ENCODE measurements around the gene PSD.

Gene PSD

DNA sequence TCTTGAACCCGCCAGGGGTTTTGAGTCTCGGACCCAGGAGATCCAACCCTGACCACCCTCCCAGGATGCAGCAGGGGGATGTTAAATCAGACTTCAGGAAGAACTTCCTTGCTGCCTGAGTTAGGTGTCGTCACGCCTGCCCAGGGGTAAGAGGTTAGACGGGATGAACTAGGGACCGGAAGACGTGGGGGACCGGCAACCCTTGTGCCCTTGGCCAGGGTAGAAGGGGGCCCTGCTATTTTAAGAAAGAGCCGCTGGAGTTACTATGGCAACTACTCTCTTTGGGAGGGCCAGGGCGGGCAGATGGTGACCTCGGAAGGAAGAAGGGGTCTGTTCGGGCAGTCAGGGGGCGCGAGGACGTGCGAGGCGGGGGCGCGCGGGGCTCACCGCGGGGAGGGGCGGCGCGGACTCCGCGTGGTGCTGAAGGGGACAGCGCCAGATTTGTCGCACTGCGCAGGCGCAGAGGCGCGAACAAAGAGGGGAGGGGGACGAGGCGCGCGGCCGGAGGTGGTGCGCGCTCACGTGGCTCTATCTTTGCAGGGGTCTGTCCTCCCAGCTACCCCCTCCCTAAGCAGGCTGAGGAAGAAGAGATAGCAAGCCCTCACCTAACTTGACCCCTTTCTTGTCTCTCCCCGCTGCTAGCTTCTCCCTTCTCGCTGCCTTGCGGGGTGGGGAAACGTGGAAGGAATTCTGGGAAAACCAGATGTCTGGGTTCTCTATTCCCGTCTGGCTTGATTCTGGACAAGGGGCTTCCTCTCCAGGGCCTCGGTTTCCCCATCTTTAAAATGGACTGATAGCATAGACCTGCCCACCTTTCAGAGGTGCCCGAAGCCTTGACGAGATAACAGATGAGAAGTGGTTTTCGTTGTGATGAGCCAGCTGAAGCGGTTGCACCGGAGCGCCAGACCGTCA is 940 bp upstream of the PSD start:
- peak; percentile 85 for DNase-seq

DNA sequence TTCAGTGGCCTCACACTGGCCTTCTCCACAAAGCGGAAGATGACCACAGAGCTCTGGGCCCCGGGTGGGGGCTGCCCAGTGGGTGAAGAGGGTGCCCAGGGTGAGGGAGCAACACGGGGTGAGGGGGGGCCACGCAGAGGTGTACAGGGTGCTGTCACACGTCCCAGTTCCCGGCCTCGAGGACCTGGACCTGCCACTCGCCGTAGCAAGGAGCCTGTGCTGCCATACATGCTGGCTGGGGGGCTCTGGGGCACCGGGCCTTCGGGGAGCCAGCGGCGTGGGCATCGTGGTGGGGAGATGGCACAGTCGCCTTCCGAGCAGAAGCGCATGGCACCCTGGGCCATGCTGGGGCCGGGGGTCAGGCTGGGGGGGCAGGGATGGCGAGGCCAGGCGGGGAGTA is 1.9 kb downstream of the PSD start:
- no peak for DNase-seq

DNA sequence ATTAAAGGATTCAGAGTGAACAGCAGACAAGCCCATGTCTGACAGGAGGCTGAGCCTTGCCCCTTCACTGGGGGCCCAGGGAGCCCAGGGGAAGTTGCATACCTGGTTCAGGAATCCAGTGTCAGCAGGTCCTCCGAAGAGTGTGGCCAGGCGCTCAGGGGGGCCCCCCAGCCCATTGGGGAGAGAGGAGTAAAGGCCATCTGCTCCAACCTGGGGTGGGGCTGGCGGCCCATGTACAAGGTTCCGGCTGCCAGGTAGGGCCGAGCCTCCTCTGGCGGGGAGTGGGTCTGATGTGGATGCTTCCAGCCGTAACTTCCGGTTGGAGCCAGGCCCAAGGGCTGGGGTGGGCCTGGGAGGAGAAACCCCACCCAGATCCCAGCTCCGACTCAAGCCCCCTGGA is 2.3 kb downstream of the PSD start:
- DNase-seq: no peak

DNA sequence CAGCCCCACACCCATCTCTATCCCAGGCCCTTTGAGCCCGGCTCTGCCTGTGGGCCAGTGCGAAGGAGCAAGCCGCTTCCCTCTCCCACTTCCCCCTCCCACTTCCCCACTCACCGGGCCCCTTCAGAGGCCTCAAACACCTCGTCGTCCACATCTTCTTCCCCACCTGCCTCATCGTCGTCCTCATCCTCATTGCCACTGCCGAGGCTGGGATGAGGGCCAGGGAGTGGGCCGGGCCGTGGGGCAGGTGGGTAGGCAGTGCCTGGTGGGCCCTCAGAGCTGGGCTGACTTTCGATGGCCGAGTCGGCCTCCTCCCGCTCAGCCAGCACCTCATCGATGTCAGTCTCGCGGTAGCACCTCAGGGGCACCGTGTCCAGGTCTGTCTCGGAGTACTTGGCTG is 3.8 kb downstream of the PSD start:
- no peak for DNase-seq

DNA sequence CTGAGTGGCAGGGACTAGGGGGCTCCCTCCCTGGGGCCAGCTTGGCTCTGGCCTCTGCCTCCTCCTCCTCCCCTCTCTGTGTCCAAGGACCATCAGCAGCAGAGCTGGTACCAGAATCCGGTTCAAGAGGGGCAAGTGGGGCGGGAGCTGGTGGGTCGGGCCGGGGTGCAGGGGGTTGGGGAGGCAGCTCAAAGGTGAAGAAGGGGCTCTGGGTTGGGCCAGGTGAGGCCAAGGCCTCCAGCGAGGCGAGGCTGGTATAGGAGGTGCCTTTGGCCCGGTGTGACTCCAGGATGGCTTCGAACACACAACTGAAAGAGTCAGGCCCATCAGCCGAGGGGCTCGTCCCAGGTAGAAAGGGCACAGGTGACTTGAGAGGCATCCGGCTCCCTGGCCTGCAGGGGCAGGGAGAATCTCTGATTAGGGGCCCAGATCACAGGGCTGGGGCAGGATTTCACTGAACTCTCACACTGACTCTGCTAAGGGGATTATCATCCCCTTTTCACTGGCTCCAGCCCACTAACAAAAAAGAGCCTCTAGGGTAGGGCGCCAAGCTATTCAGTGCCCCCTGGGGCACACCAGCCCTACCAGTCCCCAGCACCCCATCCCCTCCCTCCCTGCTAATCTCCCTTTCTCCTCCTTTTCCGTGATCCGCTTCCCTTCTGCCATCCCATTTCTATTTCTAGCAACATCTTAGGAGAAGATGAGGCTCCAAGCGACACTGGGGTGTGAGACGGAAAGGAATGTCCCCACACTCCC is 4.6 kb downstream of the PSD start:
- DNase-seq: no peak

DNA sequence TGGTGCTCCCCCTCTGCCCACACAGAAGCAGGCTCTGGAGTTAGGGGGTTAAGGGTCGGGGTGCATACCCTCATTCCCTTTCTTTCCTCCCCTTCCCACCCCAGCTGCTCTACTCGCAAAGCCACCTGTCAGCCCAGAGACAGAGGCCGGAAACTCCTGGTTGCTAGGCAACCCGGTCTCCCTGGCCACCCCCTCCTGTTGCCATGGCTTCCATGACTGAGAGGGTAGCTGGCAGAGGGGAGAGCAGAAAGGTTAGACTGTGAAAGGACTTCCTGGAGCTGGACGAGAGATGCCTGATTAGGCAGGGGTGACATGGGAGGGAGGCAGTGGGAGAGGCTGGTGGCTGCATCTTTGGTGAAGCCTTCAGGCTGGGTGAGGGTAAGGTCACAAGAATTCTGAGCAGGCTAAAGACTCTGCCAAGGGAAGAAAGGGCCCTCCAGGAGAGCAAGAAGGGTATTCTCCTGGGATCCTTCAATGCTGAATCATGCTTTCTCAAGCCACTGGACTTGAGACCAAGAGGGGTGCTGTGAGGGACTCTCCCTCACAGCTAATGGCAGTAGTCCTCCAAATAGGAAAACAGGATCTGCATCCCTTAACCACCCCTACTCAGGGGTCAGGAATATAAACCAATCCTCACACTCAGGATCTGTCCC is 5.4 kb downstream of the PSD start:
- DNase-seq: peak; percentile 61

DNA sequence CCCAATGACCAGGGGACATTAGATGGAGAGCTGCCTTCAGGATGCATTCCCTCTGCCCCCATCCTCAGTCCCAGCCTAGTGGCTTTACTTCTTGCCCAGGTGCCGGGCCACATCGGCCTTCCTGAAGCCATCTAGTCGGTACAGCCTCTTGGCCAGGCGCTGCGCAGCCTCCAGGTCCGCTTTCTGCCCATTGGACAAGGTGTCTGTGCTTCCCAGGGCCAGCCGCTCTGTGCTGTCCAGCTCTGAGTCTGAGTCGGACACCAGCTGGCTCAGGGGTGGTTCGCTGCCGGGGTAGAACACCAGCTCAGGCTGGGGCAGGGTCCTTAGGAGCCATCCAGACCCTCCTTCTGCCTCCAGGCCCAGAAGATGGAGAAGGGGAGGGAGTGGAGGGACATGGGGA is 6.3 kb downstream of the PSD start:
- no peak for DNase-seq

DNA sequence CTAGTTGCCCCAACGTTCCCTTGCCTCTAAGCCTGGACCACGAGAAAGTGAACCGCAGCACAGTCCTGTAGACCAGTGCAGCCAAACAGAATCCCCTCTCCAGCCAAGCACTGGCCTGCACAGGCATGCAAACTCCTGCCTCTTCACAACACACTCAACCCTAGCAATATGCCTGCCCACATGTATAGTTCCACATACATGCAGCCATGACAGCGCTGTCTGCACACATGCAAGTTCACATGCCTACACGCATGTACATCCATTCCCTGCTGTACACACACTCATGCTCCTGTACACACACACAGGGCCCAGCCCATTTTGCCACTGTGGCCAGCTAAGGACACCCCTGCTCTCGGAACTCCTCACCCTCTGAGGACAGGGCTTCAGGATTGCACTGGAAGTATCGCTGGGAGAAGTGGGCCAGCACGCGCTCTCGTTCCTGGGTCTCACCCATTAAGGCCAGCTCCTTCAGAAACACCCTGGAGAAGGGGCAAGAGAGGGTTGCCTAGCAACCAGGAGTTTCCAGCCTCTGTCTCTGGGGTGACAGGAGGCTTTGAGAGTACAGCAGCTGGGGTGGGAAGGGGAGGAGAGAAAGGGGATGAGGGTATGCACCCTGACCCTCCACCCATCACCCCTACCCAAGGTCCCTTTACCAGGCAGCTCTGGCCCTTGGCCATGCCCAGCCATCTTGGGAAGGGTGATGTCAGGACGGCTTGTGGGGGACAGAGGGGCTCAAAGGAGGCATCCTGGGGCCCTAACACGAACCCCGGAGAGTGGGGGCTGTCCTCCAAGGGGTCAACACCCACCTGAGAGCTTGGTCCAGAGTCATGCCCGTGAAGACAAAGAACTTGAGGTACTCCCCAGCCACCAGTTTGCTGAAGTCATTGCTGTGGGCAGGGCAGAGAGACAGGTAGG is 7.0 kb downstream of the PSD start:
- DNase-seq: no peak

DNA sequence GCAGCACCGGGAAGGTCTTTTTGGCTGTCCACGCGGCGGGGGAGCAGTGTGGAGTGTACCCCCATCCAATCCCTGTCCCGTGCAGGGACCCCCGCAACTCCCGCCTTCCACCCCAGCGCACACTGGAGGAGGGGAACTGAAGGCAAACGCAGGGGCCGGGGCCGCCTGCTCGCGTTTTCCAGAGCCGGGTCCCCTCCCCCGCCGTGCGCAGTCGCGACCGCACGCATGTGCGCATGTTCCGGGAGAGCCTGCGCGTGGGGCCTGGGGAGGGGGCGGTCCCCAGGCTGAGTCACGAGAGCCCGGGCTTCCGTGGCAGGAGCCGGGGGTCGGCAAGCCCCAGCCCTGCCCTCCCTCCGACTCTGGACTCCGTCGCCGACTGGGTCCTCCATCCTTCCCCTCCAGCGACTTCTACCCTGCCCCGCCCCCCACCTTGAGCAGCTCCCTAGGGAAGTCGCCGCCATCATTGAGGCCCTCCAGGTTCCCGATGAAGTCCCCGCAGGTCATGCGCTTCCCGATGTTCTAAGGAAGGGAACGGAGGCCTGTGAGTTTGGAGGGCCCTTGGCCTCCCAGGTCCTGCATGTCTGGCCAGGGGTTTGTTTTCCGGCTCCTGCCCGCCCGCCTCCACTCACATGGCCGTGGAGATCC is 8.0 kb downstream of the PSD start:
- DNase-seq: peak; percentile 73

DNA sequence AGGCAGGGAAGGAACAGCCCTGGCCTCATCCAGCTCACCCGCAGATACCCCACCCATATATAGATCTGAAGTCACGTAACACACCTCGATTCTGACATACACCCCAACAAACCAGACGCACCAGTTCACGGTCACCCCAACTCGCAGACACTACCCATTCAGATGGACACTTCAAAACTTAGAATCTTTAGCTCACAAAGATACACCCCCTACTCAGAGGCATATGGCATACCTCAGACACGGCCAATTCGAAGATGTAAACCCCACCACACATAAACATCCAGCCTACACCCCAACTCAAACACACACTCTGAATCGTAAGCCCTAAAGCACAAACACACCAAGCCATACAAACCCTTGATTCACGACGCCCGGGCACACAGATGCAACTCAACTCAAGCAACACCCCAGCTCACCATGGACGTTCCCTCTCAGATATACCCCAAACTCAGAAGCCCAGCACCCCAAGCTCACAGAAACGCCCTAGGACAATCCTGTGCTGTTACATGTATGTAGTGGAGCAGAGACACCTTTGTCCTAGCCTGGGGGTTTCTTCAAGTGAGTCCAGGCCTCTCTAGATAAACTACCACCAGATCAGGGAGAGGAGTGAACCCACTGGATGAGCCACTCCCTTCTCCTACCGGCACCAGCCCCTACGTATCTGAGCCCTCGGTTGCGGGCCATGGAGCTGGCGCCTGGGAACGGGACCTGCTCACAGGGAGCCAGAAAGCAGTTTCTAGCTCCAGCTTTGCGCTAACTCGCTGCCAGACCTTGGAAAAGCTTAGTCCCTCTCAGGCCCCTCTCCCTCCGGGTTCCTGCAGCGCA is 8.8 kb downstream of the PSD start:
- DNase-seq: no peak

DNA sequence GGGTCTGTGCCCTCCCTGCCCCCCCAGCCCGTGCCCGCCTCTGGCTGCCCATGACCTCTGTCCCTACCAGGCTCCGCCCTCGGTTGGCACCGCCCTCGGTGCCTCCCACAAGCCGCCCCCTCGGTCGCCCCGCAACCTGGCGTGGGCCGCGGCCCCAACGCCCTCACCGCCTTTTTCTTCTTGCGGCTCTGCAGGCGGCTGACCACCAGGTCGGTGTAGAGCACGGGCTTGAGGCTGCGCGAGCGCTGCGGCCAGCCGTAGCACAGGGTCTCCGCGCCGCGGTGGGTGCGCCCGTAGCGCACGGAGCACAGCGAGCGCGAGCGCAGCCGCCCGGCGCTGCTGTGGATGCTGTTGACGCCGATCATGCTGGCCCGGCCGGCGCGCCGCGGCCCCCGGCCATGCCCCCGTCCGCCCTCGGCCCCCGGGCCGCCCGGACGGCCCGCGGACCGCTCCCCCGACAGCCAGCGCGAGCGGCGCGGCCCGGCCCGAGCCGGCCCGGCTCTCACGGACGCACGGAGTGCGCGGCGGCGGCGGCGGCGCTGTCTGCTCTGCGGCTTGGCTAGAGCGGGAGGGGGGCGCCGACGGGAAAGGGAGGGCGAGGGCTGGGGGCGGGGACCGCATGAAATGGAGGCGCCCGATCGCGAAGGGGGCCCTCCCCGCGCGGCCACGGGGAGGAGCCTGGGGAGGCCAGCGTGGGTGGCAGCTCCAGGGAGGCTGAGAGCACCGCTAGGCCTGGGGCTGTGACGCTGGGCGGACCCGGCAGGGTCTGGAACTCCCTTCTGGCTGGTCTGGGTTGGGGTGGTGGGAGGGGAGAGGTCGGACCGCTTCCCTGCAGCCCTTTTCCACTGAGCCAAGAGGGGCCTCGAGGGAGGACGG is 9.6 kb downstream of the PSD start:
- DNase-seq: peak; percentile 86

DNA sequence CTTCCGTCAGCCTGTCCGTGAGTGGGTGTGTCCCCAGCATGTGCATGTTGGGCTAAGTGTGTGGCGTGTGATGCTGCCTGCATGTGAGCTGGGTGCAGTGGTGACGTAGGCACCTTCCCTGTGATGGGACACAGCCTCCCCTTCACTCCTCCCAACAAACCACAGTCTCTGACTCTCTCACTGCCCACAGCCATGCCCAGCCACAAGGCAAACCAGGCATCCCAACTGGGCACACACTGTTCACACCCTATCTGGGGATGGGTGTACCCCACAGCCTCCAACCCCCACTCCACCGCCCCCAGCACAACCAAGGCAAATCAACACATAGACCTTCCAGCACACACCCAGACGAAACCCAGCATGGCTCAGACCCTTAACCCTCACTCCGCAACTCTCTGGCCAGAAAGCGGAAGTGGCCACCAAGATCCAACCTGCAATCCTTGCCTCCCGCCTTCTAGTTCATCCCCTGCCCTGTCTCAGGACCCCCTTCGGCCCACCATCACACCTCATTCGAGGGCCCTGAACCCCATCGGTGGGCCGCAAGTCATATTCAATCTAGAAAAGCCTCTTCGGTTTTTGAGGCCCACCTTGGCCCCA is 10.4 kb downstream of the PSD start:
- no peak for DNase-seq

DNA sequence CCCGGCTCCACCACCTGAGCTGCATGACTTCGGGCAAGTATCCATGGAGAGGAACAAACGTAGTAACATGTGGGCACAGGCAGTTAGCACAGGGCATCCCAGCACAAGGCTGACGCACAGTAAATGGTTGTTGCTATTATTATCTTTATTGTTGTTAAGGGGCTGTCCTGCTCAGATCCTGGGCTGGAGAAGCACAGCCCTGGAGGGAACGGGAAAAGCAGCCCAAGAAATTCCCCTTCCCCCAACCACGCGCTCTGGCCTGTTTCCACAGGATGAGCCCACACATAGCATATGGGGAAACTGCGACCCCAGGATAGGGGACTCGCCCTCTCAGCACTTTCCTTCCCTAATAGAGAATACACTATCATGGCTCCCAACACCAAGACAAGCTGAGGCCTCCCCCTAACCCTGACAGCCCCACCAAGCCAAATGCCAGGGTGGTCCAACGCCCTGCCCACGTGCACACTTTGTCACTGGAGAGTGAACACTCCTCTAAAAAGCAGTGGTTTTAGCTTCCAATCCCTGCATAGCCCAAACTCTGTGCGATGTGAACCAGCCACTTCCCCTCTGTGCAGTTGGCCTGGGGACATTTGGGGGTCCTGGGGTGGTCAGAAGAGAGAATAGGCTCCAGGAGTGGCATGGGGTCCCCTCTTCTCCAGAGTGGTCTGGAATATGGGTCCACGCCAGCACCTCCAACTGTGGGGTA is 11.0 kb downstream of the PSD start:
- DNase-seq: no peak

DNA sequence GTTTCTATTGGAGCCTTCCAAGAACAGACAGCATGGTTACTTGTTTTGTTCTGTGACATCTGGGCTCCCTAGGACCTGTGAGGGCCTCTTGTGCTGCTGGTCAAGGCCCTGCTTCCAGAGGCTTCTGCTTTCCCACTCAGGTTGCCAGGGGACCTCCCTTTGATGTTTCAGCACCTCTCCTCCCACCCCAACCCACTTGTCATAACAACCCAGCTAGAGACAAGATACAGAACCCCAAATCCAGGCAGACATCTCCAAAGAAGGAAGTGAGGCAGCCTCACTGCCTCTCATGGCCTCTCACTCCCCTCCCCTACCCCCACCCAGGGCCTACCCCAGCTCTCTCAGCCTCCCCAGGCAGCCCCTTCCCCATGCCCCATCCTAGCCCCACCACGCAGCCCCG is 11.8 kb downstream of the PSD start:
- DNase-seq: no peak

DNA sequence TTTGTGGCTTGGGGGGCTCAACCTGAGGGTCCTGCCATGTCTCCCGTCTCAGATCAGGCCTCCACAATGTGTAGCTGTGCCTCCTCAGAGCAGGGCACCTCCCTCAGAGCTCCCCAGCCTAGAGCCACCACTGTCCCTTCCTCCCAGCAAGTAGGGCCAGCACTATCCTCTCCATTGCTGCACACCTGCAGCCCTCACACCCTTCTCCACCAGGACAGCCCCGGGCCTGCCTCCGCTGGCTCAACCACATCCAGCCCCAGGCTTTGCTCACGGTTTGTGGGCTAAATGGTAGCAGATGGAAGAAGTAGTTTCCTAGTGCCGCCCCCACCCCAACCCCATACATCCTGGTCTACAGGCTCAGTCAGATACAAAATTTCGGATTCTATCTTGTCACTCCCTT is 13.0 kb downstream of the PSD start:
- DNase-seq: no peak

DNA sequence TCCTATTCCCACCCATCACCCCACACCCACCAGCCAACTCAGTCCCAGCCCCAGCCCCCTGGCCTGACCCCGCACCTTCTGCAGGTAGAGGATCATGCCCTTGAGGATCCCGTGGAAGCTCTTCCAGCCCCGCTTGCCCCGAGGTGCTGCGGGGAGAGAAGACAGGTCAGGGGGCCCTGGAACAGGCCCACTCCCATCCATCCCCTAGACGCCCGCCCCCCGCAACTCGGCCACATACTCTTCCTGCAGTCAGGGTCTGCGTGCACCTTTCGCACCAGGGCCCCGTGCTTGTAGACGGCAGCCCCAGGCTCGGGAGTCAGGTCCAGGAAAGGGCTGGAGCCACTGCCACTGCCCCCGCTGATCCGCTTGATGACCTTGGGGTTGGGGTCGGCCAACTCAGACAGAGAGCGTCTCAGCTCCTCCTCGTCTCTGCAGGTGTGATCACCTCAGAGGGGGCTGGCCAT is 13.4 kb downstream of the PSD start:
- DNase-seq: no peak

DNA sequence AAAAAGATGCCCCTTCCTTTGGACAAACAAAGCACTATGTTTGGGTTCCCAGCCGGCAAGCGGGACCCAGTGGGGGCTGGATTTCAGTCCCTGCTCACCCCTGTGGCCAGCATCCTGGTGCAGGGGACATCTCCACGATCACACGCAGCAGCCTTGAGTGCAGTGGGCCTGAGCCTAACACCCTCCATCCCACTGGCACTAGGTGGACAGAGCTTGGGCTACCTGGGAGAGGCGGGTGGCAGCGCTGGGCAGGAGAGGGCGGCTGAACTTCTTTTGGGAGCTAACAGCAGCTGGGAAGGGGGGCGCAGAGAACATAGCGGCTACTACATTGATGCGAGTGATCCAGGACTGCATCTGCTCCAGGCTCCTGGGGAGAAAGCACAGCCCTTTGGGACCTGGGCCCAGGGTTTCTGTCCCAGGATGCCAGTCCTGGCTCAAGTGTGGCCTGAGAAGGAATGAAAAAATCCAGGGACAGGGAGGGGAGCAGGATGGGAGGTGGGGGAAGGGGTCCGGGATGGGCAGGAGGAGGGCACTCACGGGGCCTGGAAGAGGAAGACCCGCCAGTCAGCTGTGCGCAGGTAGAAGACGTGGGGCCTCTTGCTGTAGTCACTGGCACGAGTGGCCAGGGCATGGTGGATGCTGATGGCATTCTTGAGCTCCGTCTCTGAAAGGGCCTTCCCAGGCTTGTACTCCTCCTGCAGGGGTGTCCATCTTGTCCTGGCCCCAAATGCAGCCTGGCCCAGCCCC is 14.1 kb downstream of the PSD start:
- DNase-seq: no peak

DNA sequence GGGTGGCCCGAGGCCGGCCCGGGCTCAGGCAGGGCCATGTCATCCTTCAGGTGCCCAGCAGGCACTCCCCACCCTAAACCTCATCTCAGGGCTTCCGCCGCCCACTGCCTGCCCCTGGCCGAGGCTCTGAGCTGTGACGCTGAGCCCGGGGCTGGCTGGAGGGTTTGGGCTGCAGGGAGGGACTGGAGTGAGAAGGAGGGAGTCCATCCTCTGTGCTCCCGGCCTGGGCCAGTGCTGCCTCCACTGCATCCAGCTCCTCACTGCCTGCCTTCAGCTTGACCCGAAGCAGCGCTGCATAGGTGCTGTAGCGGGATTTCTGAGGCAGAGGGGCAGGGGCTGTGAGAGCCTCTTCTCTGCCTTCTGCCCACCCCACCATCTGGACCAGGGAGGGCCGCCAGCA is 15.5 kb downstream of the PSD start:
- no peak for DNase-seq
